Measurements from ENCODE around the gene GRID2.

Gene GRID2

GRCh38 chr4:92535599-92535998, 231.8 kb downstream of the GRID2 start:
- no peak for DNase-seq

- no peak for DNase-seq
Observed at GRCh38 chr4:92551616-92552015, 247.8 kb downstream of the GRID2 start.

GRCh38 chr4:92566269-92566668, 262.5 kb downstream of the GRID2 start:
- DNase-seq, result no peak

GRCh38 chr4:92580816-92581215, 277.1 kb downstream of the GRID2 start:
- no peak for DNase-seq

GRCh38 chr4:92599044-92599443, 295.3 kb downstream of the GRID2 start:
- DNase-seq, result no peak

- DNase-seq, result no peak
Observed at GRCh38 chr4:92600638-92601037, 296.9 kb downstream of the GRID2 start.

GRCh38 chr4:92606227-92606626, 302.5 kb downstream of the GRID2 start:
- no peak for DNase-seq

- DNase-seq, result no peak
Observed at GRCh38 chr4:92615049-92615448, 311.3 kb downstream of the GRID2 start.

- no peak for DNase-seq
Observed at GRCh38 chr4:92618968-92619367, 315.2 kb downstream of the GRID2 start.

GRCh38 chr4:92629302-92629701, 325.5 kb downstream of the GRID2 start:
- no peak for DNase-seq

GRCh38 chr4:92634882-92635281, 331.1 kb downstream of the GRID2 start:
- DNase-seq, result no peak

- no peak for DNase-seq
Observed at GRCh38 chr4:92636038-92636806, 332.5 kb downstream of the GRID2 start.

GRCh38 chr4:92641409-92641808, 337.6 kb downstream of the GRID2 start:
- DNase-seq, result no peak

- DNase-seq, result no peak
Observed at GRCh38 chr4:92646826-92647225, 343.1 kb downstream of the GRID2 start.

- DNase-seq, result no peak
Observed at GRCh38 chr4:92651536-92651935, 347.8 kb downstream of the GRID2 start.

GRCh38 chr4:92654084-92654483, 350.3 kb downstream of the GRID2 start:
- no peak for DNase-seq

- DNase-seq, result no peak
Observed at GRCh38 chr4:92657695-92658094, 353.9 kb downstream of the GRID2 start.

- DNase-seq, result no peak
Observed at GRCh38 chr4:92658318-92658717, 354.6 kb downstream of the GRID2 start.

- DNase-seq, result no peak
Observed at GRCh38 chr4:92677805-92678204, 374.0 kb downstream of the GRID2 start.

GRCh38 chr4:92678292-92678691, 374.5 kb downstream of the GRID2 start:
- DNase-seq, result no peak

GRCh38 chr4:92679149-92679548, 375.4 kb downstream of the GRID2 start:
- no peak for DNase-seq

- no peak for DNase-seq
Observed at GRCh38 chr4:92714640-92715039, 410.9 kb downstream of the GRID2 start.

GRCh38 chr4:92733231-92733630, 429.5 kb downstream of the GRID2 start:
- no peak for DNase-seq

GRCh38 chr4:92735025-92735665, 431.4 kb downstream of the GRID2 start:
- no peak for DNase-seq

GRCh38 chr4:92760433-92760832, 456.7 kb downstream of the GRID2 start:
- DNase-seq, result no peak

All from NCI-H187 treated with DMSO at 0.1 percent for 48 hours (cell line).